ENCODE data around the gene ACADVL. TPM values are rescaled to one million over a fixed set of nuclear protein-coding genes. Genes with fewer than 3 reads are reported as not detected.

Gene ACADVL
- total RNA-seq, 4 donors from 2014 or later = 565 to 850 (median 599) TPM

- Histone ChIP-seq H3K4me3 (no peak overlapping the region), H3K27me3 (peaks cover 0 to 39% of the 10 kb centered on the region in 2 donors), H3K4me1 (peaks cover 0 to 21% (median 4%) of the 10 kb centered on the region in 4 donors), H3K27ac (no peak overlapping the region), H3K36me3 (no peaks in the 10 kb centered on the region), H3K9me3 (no peaks in the 10 kb centered on the region)
- no peak for TF ChIP-seq CTCF (IDR thresholded peaks at IDR 0.05)
- no peak for TF ChIP-seq POLR2A (IDR thresholded peaks at IDR 0.05)
- no peak for TF ChIP-seq EP300 (IDR thresholded peaks at IDR 0.05)
- 38 to 42% methylated on average over 1 of the region's 1 CpG for WGBS, 2 donors
- DNase-seq (ENCODE audit: low spot score in 2 of 2) = no peak
These were observed 47.0 kb downstream of the ACADVL start for GRCh38 chr17:7266784-7267183.

Small RNA genes within 50 kb of the gene (small RNA-seq; reads per million reads assigned to genes)
- gene AC120057.4 (not detected), gene MIR324 (5.7 reads per million, percentile 85 among the genes with 10 or more reads in this experiment), gene RF00019 (not detected)

Other genes with a start within 250 kb of the ACADVL start
- not detected for gene ALOX12, start 223.9 kb upstream of the ACADVL start, total RNA-seq
- 10 to 100 TPM; 17.8 to 83.4 (median 54.6) TPM for gene RNASEK, start 207.3 kb upstream of the ACADVL start, total RNA-seq
- 1 to 10 TPM; 1.9 to 8.1 (median 3.2) TPM for gene BCL6B, start 196.9 kb upstream of the ACADVL start, total RNA-seq
- gene SLC16A13, start 183.9 kb upstream of the ACADVL start, total RNA-seq = 1 to 10 TPM in 2 of 4 donors, under 1 TPM in 2; 0.22 to 1.8 (median 1.1) TPM
- gene SLC16A11, start 175.8 kb upstream of the ACADVL start, total RNA-seq = under 1 TPM in 1 of 4 donors, not detected in 3; 0.78 TPM
- 10 to 100 TPM in 2 of 4 donors, 1 to 10 TPM in 2; 2.2 to 19.8 (median 10.3) TPM for gene CLEC10A, start 139.7 kb upstream of the ACADVL start, total RNA-seq
- under 1 TPM in 1 of 4 donors, not detected in 3; 0.60 TPM for gene ASGR2, start 105.1 kb upstream of the ACADVL start, total RNA-seq
- 1 to 10 TPM in 1 of 4 donors, under 1 TPM in 2, not detected in 1; 0.21 to 1.5 (median 0.59) TPM for gene ASGR1, start 40.6 kb upstream of the ACADVL start, total RNA-seq
- 10 to 100 TPM in 3 of 4 donors, 1 to 10 TPM in 1; 7.3 to 22.8 (median 16.1) TPM for gene DLG4, start 102 bp upstream of the ACADVL start, total RNA-seq
- 10 to 100 TPM; 41.4 to 51.2 (median 46.7) TPM for gene DVL2, start 14.6 kb downstream of the ACADVL start, total RNA-seq
- gene PHF23, start 19.5 kb downstream of the ACADVL start, total RNA-seq = 10 to 100 TPM; 20.3 to 29.7 (median 23.3) TPM
- 100 to 1,000 TPM; 402 to 515 (median 456) TPM for gene GABARAP, start 22.5 kb downstream of the ACADVL start, total RNA-seq
- gene CTDNEP1, start 31.8 kb downstream of the ACADVL start, total RNA-seq = 10 to 100 TPM; 38.5 to 82.2 (median 65.9) TPM
- 10 to 100 TPM; 21.9 to 28.7 (median 25.0) TPM for gene ELP5, start 32.3 kb downstream of the ACADVL start, total RNA-seq
- gene CLDN7, start 42.5 kb downstream of the ACADVL start, total RNA-seq = 1 to 10 TPM in 3 of 4 donors, not detected in 1; 2.0 to 5.9 (median 2.4) TPM
- 10 to 100 TPM in 1 of 4 donors, 1 to 10 TPM in 3; 5.2 to 20.1 (median 6.2) TPM for gene SLC2A4, start 61.8 kb downstream of the ACADVL start, total RNA-seq
- 1 to 10 TPM in 1 of 4 donors, under 1 TPM in 3; under 0.01 to 2.1 (median 0.52) TPM for gene YBX2, start 74.7 kb downstream of the ACADVL start, total RNA-seq
- 100 to 1,000 TPM; 106 to 278 (median 132) TPM for gene EIF5A, start 87.7 kb downstream of the ACADVL start, total RNA-seq
- gene GPS2, start 95.4 kb downstream of the ACADVL start, total RNA-seq = 100 to 1,000 TPM in 1 of 4 donors, 10 to 100 TPM in 3; 36.1 to 108 (median 57.3) TPM
- gene NEURL4, start 109.4 kb downstream of the ACADVL start, total RNA-seq = 10 to 100 TPM; 16.2 to 40.2 (median 27.5) TPM
- 10 to 100 TPM in 3 of 4 donors, 1 to 10 TPM in 1; 8.1 to 33.1 (median 11.2) TPM for gene ACAP1, start 116.6 kb downstream of the ACADVL start, total RNA-seq
- 10 to 100 TPM; 25.3 to 35.4 (median 28.7) TPM for gene KCTD11, start 132.2 kb downstream of the ACADVL start, total RNA-seq
- gene TMEM95, start 135.2 kb downstream of the ACADVL start, total RNA-seq = not detected
- 1 to 10 TPM; 2.4 to 9.8 (median 6.0) TPM for gene TNK1, start 161.2 kb downstream of the ACADVL start, total RNA-seq
- gene PLSCR3, start 174.6 kb downstream of the ACADVL start, total RNA-seq = 10 to 100 TPM; 28.7 to 55.5 (median 42.9) TPM
- gene TMEM256, start 184.2 kb downstream of the ACADVL start, total RNA-seq = 100 to 1,000 TPM in 2 of 4 donors, 10 to 100 TPM in 2; 88.3 to 121 (median 103) TPM
- 10 to 100 TPM; 14.4 to 32.4 (median 23.9) TPM for gene NLGN2, start 187.9 kb downstream of the ACADVL start, total RNA-seq
- not detected for gene SPEM1, start 200.4 kb downstream of the ACADVL start, total RNA-seq
- gene SPEM2, start 205.7 kb downstream of the ACADVL start, total RNA-seq = not detected
- gene SPEM3, start 208.9 kb downstream of the ACADVL start, total RNA-seq = not detected
- gene TMEM102, start 215.5 kb downstream of the ACADVL start, total RNA-seq = 1 to 10 TPM; 1.7 to 6.6 (median 4.1) TPM
- 1 to 10 TPM; 1.5 to 3.3 (median 2.2) TPM for gene FGF11, start 219.6 kb downstream of the ACADVL start, total RNA-seq
- 10 to 100 TPM in 3 of 4 donors, 1 to 10 TPM in 1; 6.5 to 16.0 (median 13.5) TPM for gene CHRNB1, start 225.1 kb downstream of the ACADVL start, total RNA-seq